Stimulated activated CD4-positive, alpha-beta T cell treated with anti-CD3 and anti-CD28 coated beads, Interleukin-15, amount 100 ng/mL, for 48 hours (primary cell): ENCODE results near the gene CAPN15.

Experiments used
- DNase-seq, 2 donors: peaks; one replicate each; pipeline ENCODE4 v3.0.0-alpha.2; 2020; ENCODE audit warnings: low read depth in 2 of 2

CAPN15 gene

GRCh38 chr16:561413-561794 is 33.9 kb downstream of the CAPN15 start:
- no peak for DNase-seq

- no peak for DNase-seq
Measured at GRCh38 chr16:561957-562938, 34.7 kb downstream of the CAPN15 start.

GRCh38 chr16:563072-563644 is 35.6 kb downstream of the CAPN15 start:
- DNase-seq: no peak

GRCh38 chr16:564690-565418 is 37.3 kb downstream of the CAPN15 start:
- DNase-seq: no peak

- no peak for DNase-seq
Measured at GRCh38 chr16:565419-566330, 38.2 kb downstream of the CAPN15 start.

GRCh38 chr16:566475-567372 is 39.2 kb downstream of the CAPN15 start, which contains the start of gene NHLRC4:
NHLRC4 (plus strand) TSS chr16:567005; CDS start chr16:568048, 1,043 bp downstream.
- peak in 1 of 2 donors; percentile 40 for DNase-seq

- no peak for DNase-seq
Measured at GRCh38 chr16:567373-568256, 40.1 kb downstream of the CAPN15 start.

GRCh38 chr16:568401-569258 is 41.1 kb downstream of the CAPN15 start:
- DNase-seq: no peak

GRCh38 chr16:569445-570254 is 42.1 kb downstream of the CAPN15 start, which contains the start of gene PIGQ:
PIGQ (plus strand) TSS chr16:569968; CDS start chr16:574075, 4,107 bp downstream.
- peak; percentile 46 to 51 for DNase-seq

GRCh38 chr16:572865-573650 is 45.5 kb downstream of the CAPN15 start:
- DNase-seq: no peak

GRCh38 chr16:574021-574760 is 46.7 kb downstream of the CAPN15 start:
- no peak for DNase-seq

- no peak for DNase-seq
Measured at GRCh38 chr16:575354-576196, 48.1 kb downstream of the CAPN15 start.

GRCh38 chr16:576197-576822 is 48.8 kb downstream of the CAPN15 start:
- DNase-seq: no peak

GRCh38 chr16:576823-577201 is 49.3 kb downstream of the CAPN15 start:
- no peak for DNase-seq
